H9 (cell line): Measurements from ENCODE around the gene CCDC137. TPM values are rescaled to one million over a fixed set of nuclear protein-coding genes. Genes with fewer than 3 reads are reported as not detected.

Source experiments
- DNase-seq: peaks from one replicate; pipeline ENCODE4 v3.0.0-alpha.2; 2017
- H2AFZ ChIP-seq: one replicate; pipeline ENCODE4 v1.6.1; 2013; ENCODE audit warnings: mild to moderate bottlenecking, low read length, control low read depth, moderate library complexity
- H2AK5ac ChIP-seq: 2 replicates; pipeline ENCODE4 v1.6.1; 2013; ENCODE audit warnings: low read length, control low read depth, mixed read lengths; ENCODE audit not compliant: insufficient read length
- H2BK120ac ChIP-seq: one replicate; pipeline ENCODE4 v1.6.1; 2013; ENCODE audit warnings: low read depth, mild to moderate bottlenecking, low read length, control low read depth, inconsistent platforms; ENCODE audit not compliant: poor library complexity, severe bottlenecking
- H2BK12ac ChIP-seq: 2 replicates; pipeline ENCODE4 v1.6.1; 2013; ENCODE audit warnings: low read length, control low read depth, mixed read lengths, low read depth; ENCODE audit not compliant: insufficient read length
- H2BK15ac ChIP-seq: 2 replicates; pipeline ENCODE4 v1.6.1; 2013; ENCODE audit warnings: low read depth, low read length, control low read depth
- H2BK20ac ChIP-seq: one replicate; pipeline ENCODE4 v1.6.1; 2013; ENCODE audit warnings: low read depth, mild to moderate bottlenecking, low read length, control low read depth, inconsistent platforms; ENCODE audit not compliant: poor library complexity, severe bottlenecking
- H2BK5ac ChIP-seq: 2 replicates; pipeline ENCODE4 v1.6.1; 2013; ENCODE audit warnings: low read length, control low read depth, mixed read lengths; ENCODE audit not compliant: insufficient read length
- H3K14ac ChIP-seq: 2 replicates; pipeline ENCODE4 v1.6.1; 2013; ENCODE audit warnings: low read length, control low read depth; ENCODE audit not compliant: insufficient read depth
- H3K18ac ChIP-seq: 2 replicates; pipeline ENCODE4 v1.6.1; 2013; ENCODE audit warnings: low read depth, mild to moderate bottlenecking, mixed read lengths, low read length, control low read depth; ENCODE audit not compliant: insufficient read length
- H3K23ac ChIP-seq: 2 replicates; pipeline ENCODE4 v1.6.1; 2013; ENCODE audit warnings: low read length, control low read depth, mixed read lengths, low read depth; ENCODE audit not compliant: insufficient read length
- H3K23me2 ChIP-seq: 2 replicates; pipeline ENCODE4 v1.6.1; 2013; ENCODE audit warnings: low read depth, mild to moderate bottlenecking, mixed read lengths, low read length, control low read depth; ENCODE audit not compliant: insufficient read length, poor library complexity, severe bottlenecking
- H3K27ac ChIP-seq: 2 replicates; pipeline ENCODE4 v1.5.1; 2013; ENCODE audit warnings: low read length, control low read depth, mixed read lengths, low read depth; ENCODE audit not compliant: insufficient read length
- H3K27me3 ChIP-seq: 2 replicates; pipeline ENCODE4 v1.6.1; 2013; ENCODE audit warnings: low read length, control low read depth, inconsistent platforms; ENCODE audit not compliant: insufficient read depth
- H3K4ac ChIP-seq: 2 replicates; pipeline ENCODE4 v1.6.1; 2013; ENCODE audit warnings: low read depth, mild to moderate bottlenecking, control low read depth, inconsistent platforms, low read length, moderate library complexity
- H3K4me1 ChIP-seq: 2 replicates; pipeline ENCODE4 v1.6.1; 2013; ENCODE audit warnings: low read length, control low read depth, inconsistent platforms; ENCODE audit not compliant: insufficient read depth
- H3K4me2 ChIP-seq: 2 replicates; pipeline ENCODE4 v1.6.1; 2013; ENCODE audit warnings: low read length, control low read depth, mixed read lengths; ENCODE audit not compliant: insufficient read length, insufficient read depth
- H3K56ac ChIP-seq: 2 replicates; pipeline ENCODE4 v1.6.1; 2013; ENCODE audit warnings: low read depth, mild to moderate bottlenecking, mixed read lengths, low read length, control low read depth; ENCODE audit not compliant: insufficient read length
- H3K79me1 ChIP-seq: 2 replicates; pipeline ENCODE4 v1.6.1; 2013; ENCODE audit warnings: low read depth, mild to moderate bottlenecking, moderate library complexity, low read length, control low read depth, inconsistent platforms; ENCODE audit not compliant: insufficient read depth, poor library complexity, severe bottlenecking
- H3K79me2 ChIP-seq: 2 replicates; pipeline ENCODE4 v1.6.1; 2013; ENCODE audit warnings: low read length, control low read depth, inconsistent platforms; ENCODE audit not compliant: insufficient read depth
- H3K9ac ChIP-seq: 2 replicates; pipeline ENCODE4 v1.6.1; 2013; ENCODE audit warnings: low read length, control low read depth, mixed read lengths; ENCODE audit not compliant: insufficient read length; ENCODE audit errors: extremely low read depth
- H3K9me3 ChIP-seq: one replicate; pipeline ENCODE4 v1.6.1; 2013; ENCODE audit warnings: low read depth, low read length, inconsistent platforms; ENCODE audit not compliant: control insufficient read depth
- H3T11ph ChIP-seq: one replicate; pipeline ENCODE4 v1.6.1; 2013; ENCODE audit warnings: mild to moderate bottlenecking, low read length, control low read depth, inconsistent platforms
- H4K20me1 ChIP-seq: one replicate; pipeline ENCODE4 v1.6.1; 2013; ENCODE audit not compliant: control insufficient read depth, insufficient read length, insufficient read depth
- H4K5ac ChIP-seq: 2 replicates; pipeline ENCODE4 v1.6.1; 2013; ENCODE audit warnings: low read depth, mild to moderate bottlenecking, mixed read lengths, low read length, control low read depth; ENCODE audit not compliant: insufficient read length
- H4K8ac ChIP-seq: replicated peaks from 2 replicates; pipeline ENCODE4 v1.6.1; 2013; ENCODE audit warnings: low read length, control low read depth, mixed read lengths, low read depth; ENCODE audit not compliant: insufficient read length
- H4K91ac ChIP-seq: 2 replicates; pipeline ENCODE4 v1.6.1; 2013; ENCODE audit warnings: low read depth, mild to moderate bottlenecking, moderate library complexity, mixed read lengths, low read length, control low read depth; ENCODE audit not compliant: insufficient read length
- H3K27ac Mint-ChIP-seq, 3 experiments: 2 replicates in 2 of 3; 3 replicates in 1 of 3; pipeline ENCODE4 v1.8.0; 2020 to 2021; ENCODE audit warnings: mixed read lengths in 3 of 3, mild to moderate bottlenecking in 1 of 3, moderate library complexity in 1 of 3
- H3K27me3 Mint-ChIP-seq: 2 replicates; pipeline ENCODE4 v1.8.0; 2021; ENCODE audit warnings: low read depth, mild to moderate bottlenecking, moderate library complexity, mixed read lengths
- H3K36me3 Mint-ChIP-seq, 3 experiments: 2 replicates in 2 of 3; 3 replicates in 1 of 3; pipeline ENCODE4 v1.8.0; 2020 to 2021; ENCODE audit warnings: low read depth in 3 of 3, mixed read lengths in 3 of 3; ENCODE audit not compliant: insufficient read depth in 1 of 3
- H3K4me1 Mint-ChIP-seq, 2 experiments: 2 replicates each; pipeline ENCODE4 v1.8.0; 2020; ENCODE audit warnings: mixed read lengths in 2 of 2
- H3K4me3 Mint-ChIP-seq, 2 experiments: 2 replicates in 1 of 2; 3 replicates in 1 of 2; pipeline ENCODE4 v1.8.0; 2020 to 2021; ENCODE audit warnings: mild to moderate bottlenecking in 2 of 2, mixed read lengths in 2 of 2, moderate library complexity in 1 of 2
- H3K9me3 Mint-ChIP-seq, 2 experiments: 2 replicates in 1 of 2; 3 replicates in 1 of 2; pipeline ENCODE4 v1.8.0; 2020; ENCODE audit warnings: mild to moderate bottlenecking in 2 of 2, mixed read lengths in 2 of 2, moderate library complexity in 1 of 2
- WGBS: extraction: QIAGEN DNeasy Blood & Tissue Kit; methylation state at CpG from one replicate; pipeline ENCODE4 v1.1.7; 2013; ENCODE audit warnings: missing lambda C conversion rate, low lambda C conversion rate, mixed read lengths; ENCODE audit not compliant: insufficient read length; ENCODE audit errors: extremely low coverage; 5-methylcytosine and 5-hydroxymethylcytosine counted together
- total RNA-seq: library from RNA; stranded (reverse); gene quantifications from 2 replicates; pipeline ENCODE4 v1.2.1, GENCODE V29; 2021
- TF ChIP-seq, protein P1 (sequence below): fragments of 200-600 bp; sonication (generic); conservative IDR thresholded peaks from 3 replicates; pipeline ENCODE4 v1.8.0; 2021; ENCODE audit warnings: antibody characterized with exemption, mild to moderate bottlenecking

Gene CCDC137
- total RNA-seq, 1 experiment from 2014 or later = 60.8 TPM

DNA sequence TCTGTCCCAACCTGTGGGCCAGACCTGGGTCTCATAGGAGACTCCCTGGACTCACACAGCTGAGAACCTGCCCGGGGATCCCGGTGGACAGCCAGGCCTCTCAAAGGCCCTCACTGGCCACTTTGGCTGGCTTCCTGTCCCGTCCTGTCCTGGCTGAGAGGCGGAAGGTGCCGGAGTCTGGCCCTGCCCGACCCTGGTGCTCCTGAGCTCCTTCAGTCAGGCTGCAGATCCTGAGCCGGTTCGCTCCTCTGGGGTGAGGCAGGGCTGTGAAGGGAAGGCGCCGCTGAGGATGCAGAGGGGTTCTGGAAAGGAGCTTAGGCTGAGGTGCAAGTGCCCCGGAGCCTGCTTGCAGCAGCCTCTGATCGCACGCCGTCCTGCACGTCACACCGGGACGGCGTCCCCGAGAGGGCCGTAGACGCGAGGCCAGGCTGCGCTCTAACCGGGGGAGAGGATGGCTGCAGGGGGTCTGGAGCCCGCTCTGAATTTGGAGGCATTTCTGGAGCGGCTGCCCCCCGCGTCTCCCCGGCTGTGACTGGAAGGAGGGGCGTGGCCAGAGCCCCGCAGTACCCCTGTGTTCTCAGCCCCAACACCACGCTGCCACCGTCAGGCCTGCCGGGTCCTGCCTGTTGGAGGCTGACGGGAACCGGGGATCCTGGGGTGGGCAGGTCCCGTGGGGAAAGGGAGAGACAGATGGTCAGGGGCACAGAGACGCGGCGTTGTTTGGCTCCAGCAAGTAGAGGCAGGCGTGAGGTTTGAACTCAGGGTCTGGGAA lies 21.4 kb downstream of the CCDC137 start:
- Histone ChIP-seq H3K9ac (no peak overlapping the region), H4K91ac (no peak overlapping the region), H3K27ac (no peak overlapping the region), H3K14ac (no peak overlapping the region), H3K4ac (no peak overlapping the region), H4K8ac (no peak overlapping the region), H2BK20ac (no peak overlapping the region), H3K27me3 (no peaks in the 10 kb centered on the region), H4K5ac (no peak overlapping the region), H3T11ph (no peak overlapping the region), H3K4me2 (no peak overlapping the region), H3K4me1 (no peaks in the 10 kb centered on the region), H3K79me1 (peaks cover 5% of the 10 kb centered on the region), H3K23ac (no peak overlapping the region), H2BK15ac (no peak overlapping the region), H3K56ac (no peak overlapping the region), H2BK120ac (no peak overlapping the region), H2BK5ac (no peak overlapping the region), H2BK12ac (no peak overlapping the region), H2AFZ (no peak overlapping the region), H3K9me3 (no peaks in the 10 kb centered on the region), H3K23me2 (peaks cover 6% of the 10 kb centered on the region), H4K20me1 (no peaks in the 10 kb centered on the region), H3K79me2 (peaks cover 6% of the 10 kb centered on the region; the same call in 1 of the 2 replicates), H3K18ac (no peak overlapping the region), H2AK5ac (no peak overlapping the region)
- H3K27ac Mint-ChIP-seq = no peak overlapping the region
- no peaks in the 10 kb centered on the region for H3K27me3 Mint-ChIP-seq
- peak overlapping the region in 1 of 2 experiments; percentile 32; a peak in 1 of 5 replicates for H3K4me3 Mint-ChIP-seq
- H3K36me3 Mint-ChIP-seq = peaks cover 37 to 64% (median 59%) of the 10 kb centered on the region in 3 experiments
- H3K4me1 Mint-ChIP-seq = peaks cover 7 to 12% of the 10 kb centered on the region in 2 experiments
- H3K9me3 Mint-ChIP-seq = no peaks in the 10 kb centered on the region
- WGBS = no CpG with 5 or more reads among the region's 41 CpGs
- TF ChIP-seq, protein P1, sequence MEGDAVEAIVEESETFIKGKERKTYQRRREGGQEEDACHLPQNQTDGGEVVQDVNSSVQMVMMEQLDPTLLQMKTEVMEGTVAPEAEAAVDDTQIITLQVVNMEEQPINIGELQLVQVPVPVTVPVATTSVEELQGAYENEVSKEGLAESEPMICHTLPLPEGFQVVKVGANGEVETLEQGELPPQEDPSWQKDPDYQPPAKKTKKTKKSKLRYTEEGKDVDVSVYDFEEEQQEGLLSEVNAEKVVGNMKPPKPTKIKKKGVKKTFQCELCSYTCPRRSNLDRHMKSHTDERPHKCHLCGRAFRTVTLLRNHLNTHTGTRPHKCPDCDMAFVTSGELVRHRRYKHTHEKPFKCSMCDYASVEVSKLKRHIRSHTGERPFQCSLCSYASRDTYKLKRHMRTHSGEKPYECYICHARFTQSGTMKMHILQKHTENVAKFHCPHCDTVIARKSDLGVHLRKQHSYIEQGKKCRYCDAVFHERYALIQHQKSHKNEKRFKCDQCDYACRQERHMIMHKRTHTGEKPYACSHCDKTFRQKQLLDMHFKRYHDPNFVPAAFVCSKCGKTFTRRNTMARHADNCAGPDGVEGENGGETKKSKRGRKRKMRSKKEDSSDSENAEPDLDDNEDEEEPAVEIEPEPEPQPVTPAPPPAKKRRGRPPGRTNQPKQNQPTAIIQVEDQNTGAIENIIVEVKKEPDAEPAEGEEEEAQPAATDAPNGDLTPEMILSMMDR = no peak
- no peak for DNase-seq
